HCT116 (cell line): ENCODE data around the gene DLG5.

Experiments used
- CTCF ChIP-seq, 3 experiments: fragments of 200-600 bp in 1 of 3; sonication (generic) in 1 of 3; IDR thresholded peaks in 2 of 3; conservative IDR thresholded peaks in 1 of 3; 2 replicates each; pipeline ENCODE4 v1.5.1; 2012 to 2017; ENCODE audit warnings: low read depth in 2 of 3, low read length in 2 of 3, antibody characterized with exemption in 1 of 3, borderline replicate concordance in 1 of 3, control low read depth in 1 of 3, mild to moderate bottlenecking in 1 of 3, mixed read lengths in 1 of 3, mixed run types in 1 of 3, moderate library complexity in 1 of 3; ENCODE audit not compliant: insufficient read depth in 1 of 3
- EZH2phosphoT487 ChIP-seq: fragments of 200-600 bp; IDR thresholded peaks from 2 replicates; pipeline ENCODE4 v1.6.1; 2018; ENCODE audit warnings: antibody characterized with exemption, borderline replicate concordance
- FOSL1 ChIP-seq: IDR thresholded peaks from 2 replicates; pipeline ENCODE4 v1.6.1; 2012; ENCODE audit warnings: low read depth
- MAX ChIP-seq: IDR thresholded peaks from 2 replicates; pipeline ENCODE4 v1.6.1; 2012
- POLR2A ChIP-seq: IDR thresholded peaks from 2 replicates; pipeline ENCODE4 v1.7.0; 2011; ENCODE audit warnings: borderline replicate concordance; ENCODE audit not compliant: insufficient read depth, insufficient read length; ENCODE audit errors: extremely low read depth
- POLR2AphosphoS5 ChIP-seq: IDR thresholded peaks from 2 replicates; pipeline ENCODE4 v1.6.1; 2011; ENCODE audit warnings: mild to moderate bottlenecking, low read depth, low read length, moderate library complexity
- SIN3A ChIP-seq: IDR thresholded peaks from 2 replicates; pipeline ENCODE4 v1.6.1; 2012; ENCODE audit warnings: low read depth
- YY1 ChIP-seq: IDR thresholded peaks from 2 replicates; pipeline ENCODE4 v1.6.1; 2011; ENCODE audit warnings: low read length, low read depth, moderate library complexity, mild to moderate bottlenecking; ENCODE audit not compliant: insufficient replicate concordance; ENCODE audit errors: extremely low read depth
- ZFX ChIP-seq: fragments of 450-650 bp; IDR thresholded peaks from 2 replicates; pipeline ENCODE4 v1.6.1; 2017
- ZNF274 ChIP-seq: fragments of 200-500 bp; sonication (Bioruptor generic); IDR thresholded peaks from 2 replicates; pipeline ENCODE4 v1.6.1; 2014; ENCODE audit warnings: mild to moderate bottlenecking, low read depth, low read length, inconsistent platforms
- TF ChIP-seq, protein P1 (sequence below): IDR thresholded peaks from 2 replicates; pipeline ENCODE4 v1.6.1; 2012; ENCODE audit warnings: low read depth

GRCh38 chr10:77746047-77746707, 180.4 kb downstream of the DLG5 start:
- TF ChIP-seq EZH2phosphoT487 (no peak), YY1 (no peak), CTCF (IDR thresholded peaks at IDR 0.05 in 2 of 3, conservative IDR thresholded peaks at IDR 0.05 in 1 of 3; ENCODE audit: borderline replicate concordance in 1 of 3, insufficient read depth in 1 of 3, low read depth in 2 of 3, low read length in 2 of 3) (no peak), POLR2A (no peak), POLR2AphosphoS5 (no peak), SIN3A (no peak), ZNF274 (no peak), FOSL1 (no peak), ZFX (no peak), MAX (no peak)
- TF ChIP-seq, protein P1, sequence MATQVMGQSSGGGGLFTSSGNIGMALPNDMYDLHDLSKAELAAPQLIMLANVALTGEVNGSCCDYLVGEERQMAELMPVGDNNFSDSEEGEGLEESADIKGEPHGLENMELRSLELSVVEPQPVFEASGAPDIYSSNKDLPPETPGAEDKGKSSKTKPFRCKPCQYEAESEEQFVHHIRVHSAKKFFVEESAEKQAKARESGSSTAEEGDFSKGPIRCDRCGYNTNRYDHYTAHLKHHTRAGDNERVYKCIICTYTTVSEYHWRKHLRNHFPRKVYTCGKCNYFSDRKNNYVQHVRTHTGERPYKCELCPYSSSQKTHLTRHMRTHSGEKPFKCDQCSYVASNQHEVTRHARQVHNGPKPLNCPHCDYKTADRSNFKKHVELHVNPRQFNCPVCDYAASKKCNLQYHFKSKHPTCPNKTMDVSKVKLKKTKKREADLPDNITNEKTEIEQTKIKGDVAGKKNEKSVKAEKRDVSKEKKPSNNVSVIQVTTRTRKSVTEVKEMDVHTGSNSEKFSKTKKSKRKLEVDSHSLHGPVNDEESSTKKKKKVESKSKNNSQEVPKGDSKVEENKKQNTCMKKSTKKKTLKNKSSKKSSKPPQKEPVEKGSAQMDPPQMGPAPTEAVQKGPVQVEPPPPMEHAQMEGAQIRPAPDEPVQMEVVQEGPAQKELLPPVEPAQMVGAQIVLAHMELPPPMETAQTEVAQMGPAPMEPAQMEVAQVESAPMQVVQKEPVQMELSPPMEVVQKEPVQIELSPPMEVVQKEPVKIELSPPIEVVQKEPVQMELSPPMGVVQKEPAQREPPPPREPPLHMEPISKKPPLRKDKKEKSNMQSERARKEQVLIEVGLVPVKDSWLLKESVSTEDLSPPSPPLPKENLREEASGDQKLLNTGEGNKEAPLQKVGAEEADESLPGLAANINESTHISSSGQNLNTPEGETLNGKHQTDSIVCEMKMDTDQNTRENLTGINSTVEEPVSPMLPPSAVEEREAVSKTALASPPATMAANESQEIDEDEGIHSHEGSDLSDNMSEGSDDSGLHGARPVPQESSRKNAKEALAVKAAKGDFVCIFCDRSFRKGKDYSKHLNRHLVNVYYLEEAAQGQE: no peak
